Measurements from ENCODE around the gene NELFA. TPM values are rescaled to one million over a fixed set of nuclear protein-coding genes. Genes with fewer than 3 reads are reported as not detected.

NELFA gene
- total RNA-seq, 1 experiment from 2014 or later, result 56.1 TPM

GRCh38 chr4:2015008-2015407, 6.2 kb upstream of the NELFA start:
- RAD21 ChIA-PET (ENCODE audit: low non-redundant PET in 1 of 2, low total read pairs in 2 of 2, uncharacterized antibody in 2 of 2, unreplicated experiment in 2 of 2), result no interaction called here
- H3K27me3 ChIP-seq (ENCODE audit: insufficient read depth, low read length), result no peaks in the 10 kb centered on the region
- no TSS peak for BruUV-seq (replicated peaks)
- POLR2A ChIA-PET, result no interaction called here
- no peaks in the 10 kb centered on the region for H3K9me3 ChIP-seq (ENCODE audit: control insufficient read depth in 1 of 2, insufficient read depth in 1 of 2, low read depth in 1 of 2, low read length in 2 of 2)
- H3K9ac ChIP-seq (ENCODE audit: low read length), result no peak overlapping the region
- no peaks in the 10 kb centered on the region for H3K36me3 ChIP-seq (ENCODE audit: control insufficient read depth in 1 of 2, insufficient read depth in 2 of 2, low read length in 2 of 2)
- DNase-seq (ENCODE audit: low read depth, low spot score), result no peak
- no peak overlapping the region for H2AFZ ChIP-seq (ENCODE audit: low read depth, low read length, poor library complexity, severe bottlenecking)
- H3K4me1 ChIP-seq (ENCODE audit: control insufficient read depth in 1 of 2, insufficient read depth in 2 of 2, low read length in 2 of 2), result peaks cover 4 to 6% of the 10 kb centered on the region in 2 experiments; a peak in 3 of 4 replicates
- no peak overlapping the region for H3K4me2 ChIP-seq (ENCODE audit: low read length)
- no peaks in the 10 kb centered on the region for H3K79me2 ChIP-seq (ENCODE audit: insufficient read depth, low read length)
- ATAC-seq, result no peak
- H3K27ac ChIP-seq (ENCODE audit: low read depth, low read length), result no peak overlapping the region
- no peak overlapping the region for H3K4me3 ChIP-seq (replicated peaks in 1 of 2; ENCODE audit: low read depth in 1 of 2, low read length in 2 of 2)
- TF ChIP-seq, protein P1, sequence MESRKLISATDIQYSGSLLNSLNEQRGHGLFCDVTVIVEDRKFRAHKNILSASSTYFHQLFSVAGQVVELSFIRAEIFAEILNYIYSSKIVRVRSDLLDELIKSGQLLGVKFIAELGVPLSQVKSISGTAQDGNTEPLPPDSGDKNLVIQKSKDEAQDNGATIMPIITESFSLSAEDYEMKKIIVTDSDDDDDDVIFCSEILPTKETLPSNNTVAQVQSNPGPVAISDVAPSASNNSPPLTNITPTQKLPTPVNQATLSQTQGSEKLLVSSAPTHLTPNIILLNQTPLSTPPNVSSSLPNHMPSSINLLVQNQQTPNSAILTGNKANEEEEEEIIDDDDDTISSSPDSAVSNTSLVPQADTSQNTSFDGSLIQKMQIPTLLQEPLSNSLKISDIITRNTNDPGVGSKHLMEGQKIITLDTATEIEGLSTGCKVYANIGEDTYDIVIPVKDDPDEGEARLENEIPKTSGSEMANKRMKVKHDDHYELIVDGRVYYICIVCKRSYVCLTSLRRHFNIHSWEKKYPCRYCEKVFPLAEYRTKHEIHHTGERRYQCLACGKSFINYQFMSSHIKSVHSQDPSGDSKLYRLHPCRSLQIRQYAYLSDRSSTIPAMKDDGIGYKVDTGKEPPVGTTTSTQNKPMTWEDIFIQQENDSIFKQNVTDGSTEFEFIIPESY (IDR thresholded peaks at IDR 0.05; ENCODE audit: extremely low read depth, insufficient replicate concordance, low read length), result no peak
- H3K9me2 ChIP-seq (ENCODE audit: insufficient read depth), result no peaks in the 10 kb centered on the region
- intact Hi-C loops (cut with micrococcal nuclease), result no loop called here
- H4K20me1 ChIP-seq (ENCODE audit: insufficient read depth), result no peaks in the 10 kb centered on the region
- CTCF ChIA-PET, result no interaction called here

DNA sequence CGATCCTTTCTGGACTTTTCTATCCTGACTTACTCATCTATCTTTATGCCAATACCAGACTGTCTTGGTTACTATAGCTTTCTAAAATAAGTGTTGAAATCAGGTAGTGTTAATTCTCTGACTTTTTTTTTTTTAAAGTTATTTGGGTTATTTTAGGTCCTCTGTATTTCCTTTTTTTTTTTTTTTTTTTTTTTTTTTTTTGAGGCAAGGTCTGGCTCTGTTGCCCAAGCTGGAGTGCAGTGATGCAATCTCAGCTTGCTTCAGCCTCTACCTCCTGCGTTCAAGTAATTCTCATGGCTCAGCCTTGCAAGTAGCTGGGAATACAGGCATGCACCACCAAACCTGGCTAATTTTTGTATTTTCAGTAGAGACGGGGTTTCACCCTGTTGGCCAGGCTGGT, 2.8 kb upstream of the NELFA start:
- CTCF ChIA-PET, result interaction anchor here (0.6 kb wide), 1 partner anchor 157 kb away, joined by 5 read pairs; no protein-coding TSS in a partner anchor
- RAD21 ChIA-PET (ENCODE audit: low non-redundant PET in 1 of 2, low total read pairs in 2 of 2, uncharacterized antibody in 2 of 2, unreplicated experiment in 2 of 2), result no interaction called here
- no peak for DNase-seq (ENCODE audit: low read depth, low spot score)
- H3K27me3 ChIP-seq (ENCODE audit: insufficient read depth, low read length), result no peaks in the 10 kb centered on the region
- no peak overlapping the region for H3K4me2 ChIP-seq (ENCODE audit: low read length)
- H3K9ac ChIP-seq (ENCODE audit: low read length), result no peak overlapping the region
- no peaks in the 10 kb centered on the region for H3K9me2 ChIP-seq (ENCODE audit: insufficient read depth)
- H3K4me1 ChIP-seq (ENCODE audit: control insufficient read depth in 1 of 2, insufficient read depth in 2 of 2, low read length in 2 of 2), result peaks cover 10 to 24% of the 10 kb centered on the region in 2 experiments; a peak in 3 of 4 replicates
- intact Hi-C loops (cut with micrococcal nuclease), result no loop called here
- H2AFZ ChIP-seq (ENCODE audit: low read depth, low read length, poor library complexity, severe bottlenecking), result no peak overlapping the region
- no TSS peak for BruUV-seq (replicated peaks)
- H4K20me1 ChIP-seq (ENCODE audit: insufficient read depth), result no peaks in the 10 kb centered on the region
- no peaks in the 10 kb centered on the region; a peak in 1 of 4 replicates for H3K36me3 ChIP-seq (ENCODE audit: control insufficient read depth in 1 of 2, insufficient read depth in 2 of 2, low read length in 2 of 2)
- peaks cover 21% of the 10 kb centered on the region for H3K79me2 ChIP-seq (ENCODE audit: insufficient read depth, low read length)
- POLR2A ChIA-PET, result no interaction called here
- no peak overlapping the region for H3K27ac ChIP-seq (ENCODE audit: low read depth, low read length)
- no peak for ATAC-seq
- H3K4me3 ChIP-seq (replicated peaks in 1 of 2; ENCODE audit: low read depth in 1 of 2, low read length in 2 of 2), result no peak overlapping the region
- no peaks in the 10 kb centered on the region for H3K9me3 ChIP-seq (ENCODE audit: control insufficient read depth in 1 of 2, insufficient read depth in 1 of 2, low read depth in 1 of 2, low read length in 2 of 2)
- TF ChIP-seq, protein P2, sequence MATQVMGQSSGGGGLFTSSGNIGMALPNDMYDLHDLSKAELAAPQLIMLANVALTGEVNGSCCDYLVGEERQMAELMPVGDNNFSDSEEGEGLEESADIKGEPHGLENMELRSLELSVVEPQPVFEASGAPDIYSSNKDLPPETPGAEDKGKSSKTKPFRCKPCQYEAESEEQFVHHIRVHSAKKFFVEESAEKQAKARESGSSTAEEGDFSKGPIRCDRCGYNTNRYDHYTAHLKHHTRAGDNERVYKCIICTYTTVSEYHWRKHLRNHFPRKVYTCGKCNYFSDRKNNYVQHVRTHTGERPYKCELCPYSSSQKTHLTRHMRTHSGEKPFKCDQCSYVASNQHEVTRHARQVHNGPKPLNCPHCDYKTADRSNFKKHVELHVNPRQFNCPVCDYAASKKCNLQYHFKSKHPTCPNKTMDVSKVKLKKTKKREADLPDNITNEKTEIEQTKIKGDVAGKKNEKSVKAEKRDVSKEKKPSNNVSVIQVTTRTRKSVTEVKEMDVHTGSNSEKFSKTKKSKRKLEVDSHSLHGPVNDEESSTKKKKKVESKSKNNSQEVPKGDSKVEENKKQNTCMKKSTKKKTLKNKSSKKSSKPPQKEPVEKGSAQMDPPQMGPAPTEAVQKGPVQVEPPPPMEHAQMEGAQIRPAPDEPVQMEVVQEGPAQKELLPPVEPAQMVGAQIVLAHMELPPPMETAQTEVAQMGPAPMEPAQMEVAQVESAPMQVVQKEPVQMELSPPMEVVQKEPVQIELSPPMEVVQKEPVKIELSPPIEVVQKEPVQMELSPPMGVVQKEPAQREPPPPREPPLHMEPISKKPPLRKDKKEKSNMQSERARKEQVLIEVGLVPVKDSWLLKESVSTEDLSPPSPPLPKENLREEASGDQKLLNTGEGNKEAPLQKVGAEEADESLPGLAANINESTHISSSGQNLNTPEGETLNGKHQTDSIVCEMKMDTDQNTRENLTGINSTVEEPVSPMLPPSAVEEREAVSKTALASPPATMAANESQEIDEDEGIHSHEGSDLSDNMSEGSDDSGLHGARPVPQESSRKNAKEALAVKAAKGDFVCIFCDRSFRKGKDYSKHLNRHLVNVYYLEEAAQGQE (IDR thresholded peaks at IDR 0.05; ENCODE audit: low read depth), result no peak
- TF ChIP-seq, protein P1 (IDR thresholded peaks at IDR 0.05; ENCODE audit: extremely low read depth, insufficient replicate concordance, low read length), result no peak

Data from HCT116 (cell line).